ENCODE data around the gene ZNF366.

DNA sequence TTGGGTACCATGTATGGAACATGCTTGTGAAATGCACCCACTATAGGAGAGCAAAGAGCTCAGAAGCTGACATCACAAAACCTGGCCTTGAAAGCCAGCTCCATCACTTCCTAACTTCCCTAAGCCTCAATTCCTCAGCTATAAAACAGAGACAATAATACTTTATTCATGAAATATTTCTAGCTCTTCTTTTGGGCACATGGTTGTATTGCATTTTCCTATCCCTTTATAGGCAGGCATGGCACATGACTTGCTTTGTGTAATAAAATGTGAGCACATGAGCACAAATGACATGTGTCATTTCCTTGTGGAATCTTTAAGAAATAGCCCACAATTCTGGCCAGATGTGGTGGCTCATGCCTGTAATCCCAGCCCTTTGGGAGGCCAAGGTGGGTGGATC, 18.5 kb downstream of the ZNF366 start:
- TF ChIP-seq, protein P1, sequence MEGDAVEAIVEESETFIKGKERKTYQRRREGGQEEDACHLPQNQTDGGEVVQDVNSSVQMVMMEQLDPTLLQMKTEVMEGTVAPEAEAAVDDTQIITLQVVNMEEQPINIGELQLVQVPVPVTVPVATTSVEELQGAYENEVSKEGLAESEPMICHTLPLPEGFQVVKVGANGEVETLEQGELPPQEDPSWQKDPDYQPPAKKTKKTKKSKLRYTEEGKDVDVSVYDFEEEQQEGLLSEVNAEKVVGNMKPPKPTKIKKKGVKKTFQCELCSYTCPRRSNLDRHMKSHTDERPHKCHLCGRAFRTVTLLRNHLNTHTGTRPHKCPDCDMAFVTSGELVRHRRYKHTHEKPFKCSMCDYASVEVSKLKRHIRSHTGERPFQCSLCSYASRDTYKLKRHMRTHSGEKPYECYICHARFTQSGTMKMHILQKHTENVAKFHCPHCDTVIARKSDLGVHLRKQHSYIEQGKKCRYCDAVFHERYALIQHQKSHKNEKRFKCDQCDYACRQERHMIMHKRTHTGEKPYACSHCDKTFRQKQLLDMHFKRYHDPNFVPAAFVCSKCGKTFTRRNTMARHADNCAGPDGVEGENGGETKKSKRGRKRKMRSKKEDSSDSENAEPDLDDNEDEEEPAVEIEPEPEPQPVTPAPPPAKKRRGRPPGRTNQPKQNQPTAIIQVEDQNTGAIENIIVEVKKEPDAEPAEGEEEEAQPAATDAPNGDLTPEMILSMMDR (IDR thresholded peaks at IDR 0.05; ENCODE audit: insufficient read depth, low read depth, low read length) = no peak
- no peak for TF ChIP-seq EZH2 (IDR thresholded peaks at IDR 0.05; ENCODE audit: insufficient read depth, low read length)

Data from astrocyte (in vitro differentiated cells and primary cell).